NT2/D1 (cell line): ENCODE data around the gene SH3PXD2B.
"Not testable (repeated sequence)": the region's sequence is repeated elsewhere in the genome, so short reads cannot be mapped to it uniquely, and the experiment has no call there.

ENCODE experiments used
- DNase-seq: peaks from one replicate; pipeline ENCODE4 v3.0.0-alpha.2; 2011; ENCODE audit warnings: low read depth, low spot score
- H3K27me3 ChIP-seq: 2 replicates; pipeline ENCODE4 v1.6.0; 2011; ENCODE audit warnings: mild to moderate bottlenecking; ENCODE audit not compliant: insufficient read length, insufficient read depth
- H3K36me3 ChIP-seq: 2 replicates; pipeline ENCODE4 v1.6.1; 2011; ENCODE audit warnings: mild to moderate bottlenecking, low read length, mixed read lengths; ENCODE audit not compliant: insufficient read depth, insufficient read length
- H3K4me1 ChIP-seq: 2 replicates; pipeline ENCODE4 v1.5.1; 2011; ENCODE audit not compliant: insufficient read depth, insufficient read length
- H3K4me3 ChIP-seq: 2 replicates; pipeline ENCODE4 v1.5.1; 2011; ENCODE audit warnings: low read depth; ENCODE audit not compliant: insufficient read length
- H3K9ac ChIP-seq: 2 replicates; pipeline ENCODE4 v1.6.0; 2011; ENCODE audit warnings: low read depth; ENCODE audit not compliant: insufficient read length
- H3K9me3 ChIP-seq: 2 replicates; pipeline ENCODE4 v1.5.1; 2011; ENCODE audit warnings: mild to moderate bottlenecking, low read length; ENCODE audit not compliant: insufficient read depth
- SUZ12 ChIP-seq: IDR thresholded peaks from 2 replicates; pipeline ENCODE4 v1.6.1; 2011; ENCODE audit not compliant: insufficient read length, insufficient read depth; ENCODE audit errors: extremely low read depth
- YY1 ChIP-seq: IDR thresholded peaks from 2 replicates; pipeline ENCODE4 v1.6.1; 2011; ENCODE audit not compliant: insufficient read length, insufficient read depth
- ZNF274 ChIP-seq: IDR thresholded peaks from 2 replicates; pipeline ENCODE4 v1.6.1; 2011; ENCODE audit warnings: mild to moderate bottlenecking, low read depth, low read length

Gene SH3PXD2B

GRCh38 chr5:172370648-172371545 lies 83.4 kb downstream of the SH3PXD2B start:
- H3K4me3 ChIP-seq: no peak overlapping the region
- no peaks in the 10 kb centered on the region for H3K4me1 ChIP-seq
- peaks cover 36% of the 10 kb centered on the region for H3K9me3 ChIP-seq
- H3K9ac ChIP-seq: no peak overlapping the region
- DNase-seq: peak; percentile 23
- TF ChIP-seq YY1: no peak
- no peak for TF ChIP-seq SUZ12
- no peak for TF ChIP-seq ZNF274
- peaks cover 36% of the 10 kb centered on the region for H3K36me3 ChIP-seq
- no peaks in the 10 kb centered on the region for H3K27me3 ChIP-seq

- Histone ChIP-seq H3K4me3 (no peak overlapping the region), H3K9ac (no peak overlapping the region), H3K4me1 (no peaks in the 10 kb centered on the region), H3K9me3 (peaks cover 36% of the 10 kb centered on the region), H3K27me3 (no peaks in the 10 kb centered on the region), H3K36me3 (peaks cover 43% of the 10 kb centered on the region)
- no peak for DNase-seq
- TF ChIP-seq ZNF274 (no peak), YY1 (no peak), SUZ12 (no peak)
Observed at GRCh38 chr5:172370237-172370640, 84.1 kb downstream of the SH3PXD2B start.

GRCh38 chr5:172368699-172369098 lies 85.6 kb downstream of the SH3PXD2B start:
- H3K9ac ChIP-seq, DNase-seq, H3K4me1 ChIP-seq, H3K4me3 ChIP-seq, H3K27me3 ChIP-seq: not testable (repeated sequence)
- H3K9me3 ChIP-seq: peaks cover 36% of the 10 kb centered on the region
- H3K36me3 ChIP-seq: peaks cover 41% of the 10 kb centered on the region

DNA sequence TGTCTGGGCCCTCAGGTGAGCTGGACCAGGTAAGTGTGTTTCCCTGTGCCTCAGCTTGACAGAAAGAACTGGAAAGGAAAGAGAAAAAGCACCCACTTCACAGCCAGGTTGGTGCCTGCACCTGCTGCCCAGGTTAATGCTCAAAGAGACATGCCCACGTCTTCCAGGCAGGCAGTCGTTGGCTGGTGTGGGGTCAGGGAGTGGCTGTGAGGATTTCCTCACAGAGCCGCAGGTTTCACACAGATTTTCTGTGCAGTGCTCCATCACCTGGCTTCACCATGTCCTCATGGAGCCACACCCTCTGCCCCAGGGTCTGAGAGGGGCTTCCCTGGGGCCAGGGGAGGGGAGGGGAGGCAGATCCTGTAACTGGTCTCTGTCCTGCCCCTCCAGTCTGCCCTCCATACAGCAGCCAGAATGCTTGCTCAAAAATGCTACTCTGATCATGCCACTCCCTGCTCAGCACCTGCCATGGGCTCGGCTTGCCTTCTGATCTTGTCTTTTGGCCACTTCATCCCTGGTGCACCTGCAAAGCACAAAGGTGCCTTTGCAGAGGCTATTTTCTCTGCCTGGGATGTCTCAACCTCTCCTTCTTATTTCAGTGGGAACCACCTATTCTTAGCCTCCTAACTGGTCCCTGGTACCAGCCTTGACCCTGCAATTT lies 88.2 kb downstream of the SH3PXD2B start:
- Histone ChIP-seq H3K9me3 (peaks cover 11% of the 10 kb centered on the region), H3K27me3 (no peaks in the 10 kb centered on the region), H3K36me3 (peaks cover 47% of the 10 kb centered on the region), H3K4me3 (no peak overlapping the region), H3K4me1 (no peaks in the 10 kb centered on the region), H3K9ac (no peak overlapping the region)
- no peak for DNase-seq
- TF ChIP-seq ZNF274 (no peak), YY1 (no peak), SUZ12 (no peak)

- no peaks in the 10 kb centered on the region for H3K4me1 ChIP-seq
- H3K36me3 ChIP-seq: peaks cover 44% of the 10 kb centered on the region
- no peak overlapping the region for H3K4me3 ChIP-seq
- no peaks in the 10 kb centered on the region for H3K27me3 ChIP-seq
- no peak overlapping the region for H3K9ac ChIP-seq
- no peak for DNase-seq
- H3K9me3 ChIP-seq: no peaks in the 10 kb centered on the region
- no peak for TF ChIP-seq SUZ12
- no peak for TF ChIP-seq ZNF274
- TF ChIP-seq YY1: no peak
Observed at GRCh38 chr5:172364773-172365172, 89.6 kb downstream of the SH3PXD2B start.

DNA sequence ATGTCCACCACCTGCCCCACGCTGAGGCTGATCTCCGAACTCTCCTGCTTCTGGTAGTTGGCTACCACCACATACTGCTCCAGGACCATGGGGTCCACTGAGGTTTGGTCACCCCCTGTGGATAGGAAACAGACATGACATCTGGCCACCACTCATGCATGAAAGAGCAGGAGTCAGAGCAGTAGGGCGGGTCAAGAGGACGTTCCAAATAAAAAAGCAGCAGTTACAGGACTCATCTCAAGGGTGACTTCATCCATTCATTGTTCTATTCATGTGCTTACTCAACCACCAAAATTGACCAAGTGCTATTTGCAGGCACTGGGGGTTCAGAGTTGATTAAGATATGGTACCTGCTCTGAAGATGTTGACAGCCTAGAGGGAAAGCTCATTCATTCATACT lies 91.6 kb downstream of the SH3PXD2B start:
- peaks cover 54% of the 10 kb centered on the region for H3K36me3 ChIP-seq
- H3K9ac ChIP-seq: no peak overlapping the region
- DNase-seq: no peak
- TF ChIP-seq YY1: no peak
- TF ChIP-seq ZNF274: no peak
- TF ChIP-seq SUZ12: no peak
- no peaks in the 10 kb centered on the region for H3K27me3 ChIP-seq
- no peaks in the 10 kb centered on the region for H3K4me1 ChIP-seq
- no peak overlapping the region for H3K4me3 ChIP-seq
- H3K9me3 ChIP-seq: no peaks in the 10 kb centered on the region

GRCh38 chr5:172361566-172362238 lies 92.6 kb downstream of the SH3PXD2B start:
- TF ChIP-seq YY1 (no peak), ZNF274 (no peak), SUZ12 (no peak)
- Histone ChIP-seq H3K4me1 (no peaks in the 10 kb centered on the region), H3K9ac (no peak overlapping the region), H3K4me3 (no peak overlapping the region), H3K27me3 (no peaks in the 10 kb centered on the region), H3K9me3 (no peaks in the 10 kb centered on the region), H3K36me3 (peaks cover 58% of the 10 kb centered on the region)
- DNase-seq: no peak
